NCI-H526 treated with DMSO at 0.1 percent for 48 hours (cell line): ENCODE measurements around the gene ZNF208.
"Not testable (repeated sequence)": the region's sequence is repeated elsewhere in the genome, so short reads cannot be mapped to it uniquely, and the experiment has no call there.

Experiments
- DNase-seq: peaks from one replicate; lab custom pipeline; 2025; lab: John Stamatoyannopoulos, UW

The ZNF208 gene

DNA sequence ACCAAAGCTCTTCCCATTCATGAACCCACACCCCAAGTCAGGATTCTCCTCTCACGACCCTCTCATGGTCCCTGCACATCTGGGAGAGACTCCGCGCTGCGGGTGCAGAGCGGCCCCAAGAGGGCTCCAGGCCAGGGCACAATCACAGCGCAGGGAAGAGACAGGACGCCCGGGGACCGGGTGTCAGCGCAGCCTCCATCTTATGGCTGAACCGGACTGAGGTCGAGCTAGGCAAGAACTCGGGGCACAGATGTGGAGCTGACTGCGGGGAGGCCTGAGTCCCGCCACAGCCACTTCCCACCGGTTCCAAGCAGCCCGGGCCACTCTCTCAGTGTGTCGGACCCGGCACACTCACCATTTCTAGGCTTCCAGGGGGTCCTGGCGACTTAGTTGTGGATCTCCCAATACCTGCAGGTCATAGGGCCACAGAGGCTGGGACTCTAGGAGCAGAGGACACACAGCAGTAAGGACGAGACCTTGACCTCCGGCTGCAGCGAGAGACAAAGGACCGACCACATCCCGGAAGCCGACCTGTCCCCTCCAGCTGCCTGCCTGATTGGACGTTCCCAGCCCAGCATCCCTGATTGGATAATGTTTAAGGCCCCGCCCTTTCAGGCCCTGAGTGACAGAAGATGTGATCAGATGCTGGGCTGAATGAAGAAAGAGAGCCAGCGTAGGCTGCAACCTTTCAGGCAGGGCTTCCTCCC is at the start of gene ZNF208:
Gene ZNF208 (minus strand): TSS at position 507 of the 707 bp plus-strand sequence. CDS start 149 bp downstream, at position 358.
- DNase-seq: not testable (repeated sequence)

DNA sequence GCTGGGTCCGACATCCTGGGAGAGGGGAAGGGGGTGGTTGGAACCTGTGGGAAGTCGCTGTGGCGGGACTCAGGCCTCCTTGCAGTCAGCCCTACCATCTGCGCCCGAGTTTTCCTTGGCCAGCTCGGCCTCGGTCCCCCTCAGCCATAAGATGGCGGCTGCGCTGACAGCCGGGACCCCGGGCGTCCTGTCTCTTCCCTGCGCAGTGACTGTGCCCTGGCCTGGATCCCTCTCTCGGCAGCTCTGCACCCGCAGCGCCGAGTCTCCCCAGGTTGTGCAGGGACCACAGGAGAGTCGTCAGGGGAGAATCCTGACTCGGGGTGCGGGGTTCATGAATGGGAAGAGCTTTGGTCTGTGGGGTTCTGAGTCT is 41.9 kb upstream of the ZNF208 start:
- no peak for DNase-seq

DNA sequence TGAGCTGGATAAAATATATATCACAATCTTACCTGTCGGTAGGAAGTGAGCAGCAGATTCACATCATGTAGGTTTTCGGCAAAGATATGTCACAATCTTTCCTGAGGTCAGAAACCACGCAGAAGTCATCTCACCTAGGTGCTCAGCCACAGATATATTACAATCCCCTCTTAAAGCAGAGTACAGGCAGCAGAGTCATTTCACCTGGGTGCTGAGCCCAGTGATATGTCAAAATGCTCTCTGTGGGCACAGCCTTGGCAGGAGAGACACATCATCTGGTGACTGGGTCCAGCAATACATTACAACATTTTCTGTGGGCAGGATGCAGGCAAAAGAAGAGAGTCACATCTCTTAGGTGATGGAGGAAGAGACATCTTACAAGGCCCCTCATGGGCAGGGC is 30.4 kb upstream of the ZNF208 start:
- DNase-seq: not testable (repeated sequence)

DNA sequence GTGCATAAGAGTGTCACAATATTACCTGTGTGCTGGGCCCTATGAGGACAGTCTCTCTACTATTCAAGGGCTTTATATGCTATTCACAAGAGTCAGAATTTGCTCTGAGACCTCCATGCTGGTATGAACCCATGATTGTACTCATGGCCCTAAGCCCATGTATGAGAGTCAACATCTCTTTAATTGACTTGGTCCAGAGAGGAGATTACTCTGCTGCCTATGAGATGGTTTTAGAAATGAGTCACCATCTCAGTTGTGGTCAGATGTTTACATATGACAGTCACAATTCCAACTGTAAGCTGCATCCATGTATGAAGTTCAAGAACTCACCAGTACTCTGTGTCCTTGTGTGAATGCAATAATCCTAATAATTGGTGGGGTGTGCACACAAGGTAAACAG is 19.9 kb upstream of the ZNF208 start:
- DNase-seq: no peak

DNA sequence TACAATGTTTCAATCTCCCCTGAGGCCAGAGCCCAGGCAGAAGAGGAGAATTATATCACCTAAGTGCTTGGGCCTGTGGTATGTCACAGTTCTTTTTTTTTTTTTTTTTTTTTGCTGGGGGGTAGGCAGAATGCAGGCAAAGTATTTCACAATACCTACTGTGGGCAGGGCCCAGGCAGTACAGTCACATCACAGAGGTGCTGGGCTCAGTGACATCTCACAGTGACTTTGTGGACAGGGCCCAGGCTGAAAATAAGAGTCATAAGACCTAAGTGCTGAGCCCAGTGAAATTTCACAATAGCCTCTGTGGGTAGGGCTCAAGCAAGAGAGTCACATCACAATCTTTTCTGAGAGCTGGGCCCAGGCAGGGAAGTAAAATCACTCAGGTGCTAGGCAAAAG is 15.9 kb upstream of the ZNF208 start:
- no peak for DNase-seq

DNA sequence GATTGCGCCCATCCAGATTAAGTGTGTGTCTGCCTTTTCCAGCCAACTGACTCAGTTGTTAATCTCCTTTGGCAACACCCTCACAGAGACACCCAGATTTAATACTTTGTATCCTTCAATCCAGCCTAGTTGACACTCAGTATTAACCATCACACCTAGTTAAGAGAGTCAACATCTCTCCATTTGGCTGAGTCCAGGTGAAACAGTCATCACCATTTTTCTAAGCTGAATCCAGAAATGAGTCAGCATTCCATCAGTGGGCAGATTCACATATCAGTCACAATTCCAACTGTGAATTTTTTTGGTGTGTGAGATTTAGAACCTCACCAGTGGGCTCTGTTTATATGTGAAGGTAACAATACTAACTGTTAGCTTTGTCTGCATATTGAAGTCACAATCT is 14.8 kb upstream of the ZNF208 start:
- not testable (repeated sequence) for DNase-seq

DNA sequence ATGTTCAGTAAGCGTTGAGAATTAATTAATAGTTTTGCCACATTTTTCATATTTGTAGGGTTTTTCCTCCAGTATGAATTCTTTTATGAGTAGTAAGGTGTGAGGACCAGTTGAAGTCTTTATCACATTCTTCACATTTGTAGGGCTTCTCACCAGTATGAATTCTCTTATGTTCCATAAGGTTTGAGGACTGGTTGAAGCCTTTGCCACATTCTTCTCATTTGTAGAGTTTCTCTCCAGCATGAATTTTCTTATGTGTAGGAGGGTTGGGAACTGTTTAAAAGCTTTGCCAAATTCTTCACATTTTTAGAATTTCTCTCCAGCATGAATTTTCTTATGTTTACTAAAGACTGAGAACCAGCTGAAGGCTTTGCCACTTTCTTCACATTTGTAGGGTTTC is 40.3 kb downstream of the ZNF208 start:
- DNase-seq: no peak

DNA sequence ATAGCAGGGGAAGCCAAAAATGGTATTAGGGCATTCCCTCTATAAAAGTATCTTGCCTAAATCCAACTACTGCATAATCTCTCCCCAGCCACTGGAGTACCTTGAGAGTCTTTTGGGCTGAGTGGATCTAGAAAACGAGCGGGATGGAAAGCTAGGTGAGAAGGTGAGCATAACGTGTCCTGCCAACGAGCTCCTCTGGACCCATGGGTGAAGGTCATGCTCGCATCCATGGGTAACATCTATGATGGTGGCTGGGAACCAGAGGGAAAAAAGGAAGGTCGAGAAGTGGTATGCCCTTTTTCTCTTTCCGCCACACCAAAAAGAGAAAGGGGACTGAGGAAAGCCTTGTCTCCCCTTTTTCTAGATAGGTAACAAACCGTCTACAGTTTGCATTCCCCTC is 63.0 kb downstream of the ZNF208 start:
- DNase-seq: no peak

DNA sequence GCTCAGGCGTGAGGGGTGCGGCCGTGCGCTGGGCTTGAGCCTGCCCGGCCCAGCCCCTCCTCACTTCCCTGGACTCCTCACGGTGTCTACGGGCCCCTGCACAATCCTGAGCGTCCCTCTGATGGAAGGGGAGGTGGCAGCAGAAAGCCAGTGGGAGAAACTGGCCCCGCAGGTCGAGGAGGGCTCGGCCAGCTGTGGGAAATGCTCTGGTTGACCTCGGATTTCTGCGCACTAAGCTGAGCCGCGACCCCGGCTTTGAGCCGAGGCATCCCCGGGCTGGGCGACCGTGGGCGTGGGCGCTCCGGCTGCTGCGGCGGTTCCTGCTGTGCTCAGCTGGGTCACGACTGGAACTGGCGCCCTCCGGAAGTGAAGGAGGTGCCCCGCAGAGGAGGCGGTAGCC is 70.1 kb downstream of the ZNF208 start:
- no peak for DNase-seq

DNA sequence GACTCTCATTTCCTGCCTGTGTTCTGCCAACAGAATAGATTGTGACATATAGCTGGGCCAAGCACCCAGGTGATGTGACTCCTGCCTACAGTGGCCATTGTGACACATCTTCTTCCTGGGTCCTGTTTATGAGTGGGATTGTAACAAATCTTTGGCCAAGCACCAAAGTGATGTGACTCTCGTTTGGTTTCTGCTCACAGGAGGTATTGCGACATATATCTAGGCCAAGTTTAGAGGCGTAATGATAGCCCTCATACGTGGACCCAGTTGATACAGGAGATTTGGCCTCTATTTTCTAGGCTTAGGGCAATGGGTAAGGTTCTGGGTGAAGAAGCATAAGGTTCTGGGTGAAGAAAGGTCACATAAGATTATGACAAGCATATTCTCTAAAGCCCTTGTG is 76.2 kb downstream of the ZNF208 start:
- no peak for DNase-seq

DNA sequence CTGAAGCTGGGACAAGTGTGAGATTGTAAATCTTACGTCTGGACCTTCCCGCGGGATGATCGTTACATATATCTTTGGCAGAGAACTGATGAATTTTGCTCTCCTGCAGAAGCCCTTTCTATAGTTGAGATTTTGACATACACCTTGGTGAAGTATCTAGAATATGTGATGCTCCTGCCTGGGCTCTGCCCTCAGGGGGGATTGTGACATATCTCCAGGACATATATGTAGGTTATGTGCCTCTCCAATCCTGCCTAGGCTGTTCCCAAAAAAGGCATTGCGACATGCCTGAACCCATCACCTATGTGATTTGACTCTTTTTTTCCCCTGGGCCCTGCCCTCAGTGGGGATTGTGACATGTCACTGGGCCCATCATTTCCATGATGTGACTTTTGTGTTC is 76.6 kb downstream of the ZNF208 start:
- no peak for DNase-seq

DNA sequence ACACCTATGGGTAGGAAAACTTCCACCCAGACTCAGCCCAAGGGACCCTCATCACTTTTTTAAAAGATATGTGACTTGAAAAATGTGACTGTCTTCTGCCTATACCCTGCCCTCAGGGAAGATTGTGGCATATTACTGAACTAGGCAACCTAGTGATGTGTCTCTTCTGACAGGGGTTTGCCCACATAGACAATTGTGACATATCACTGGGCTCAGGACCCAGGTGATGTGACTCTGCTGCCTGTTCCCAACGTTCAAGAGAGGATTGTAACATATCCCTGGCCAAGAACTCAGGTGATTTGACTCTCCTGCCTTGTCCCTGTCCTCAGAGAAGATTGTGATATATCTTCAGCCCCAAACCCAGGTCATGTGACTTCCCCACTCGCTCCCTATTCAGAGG is 88.5 kb downstream of the ZNF208 start:
- no peak for DNase-seq

DNA sequence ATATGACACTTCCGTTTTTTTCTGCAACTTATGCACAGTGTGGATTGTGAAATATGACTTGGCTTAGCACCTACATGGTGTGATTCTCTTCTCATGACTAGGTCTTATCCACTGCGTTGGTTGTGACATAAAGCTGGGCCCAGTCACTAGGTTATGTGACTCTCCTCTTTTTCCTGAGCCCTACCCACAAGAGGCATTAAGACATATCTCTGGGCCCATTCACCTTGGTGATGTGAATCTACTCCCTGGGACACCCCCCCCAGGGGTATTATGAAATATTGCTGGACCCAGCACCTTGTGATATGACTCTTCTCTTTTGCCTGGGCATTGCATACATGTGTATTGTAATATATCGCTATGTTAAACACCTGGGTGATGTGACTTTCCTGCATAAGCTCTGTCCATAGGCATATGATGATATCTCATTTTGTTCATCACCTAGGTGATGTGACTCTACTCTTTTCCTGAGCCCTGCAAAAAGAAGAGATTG is 89.0 kb downstream of the ZNF208 start:
- no peak for DNase-seq

DNA sequence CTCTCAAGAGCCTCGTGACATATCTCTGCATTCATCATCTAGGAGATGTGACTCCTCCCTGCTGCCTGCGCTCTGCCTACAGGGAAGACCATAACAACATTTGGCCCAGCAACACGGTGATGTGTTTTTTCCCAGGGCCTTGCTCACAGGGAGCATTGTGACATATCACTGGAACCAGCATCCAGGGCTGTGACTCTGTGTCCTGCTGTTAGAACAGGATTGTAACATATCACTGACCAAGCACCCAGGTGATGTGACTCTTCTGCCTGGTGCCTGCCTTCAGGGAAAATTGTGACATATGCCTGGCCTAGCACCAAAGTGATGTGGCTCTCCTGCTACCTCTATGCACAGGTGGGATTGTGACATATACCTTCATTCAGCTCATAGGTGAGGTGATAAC is 95.3 kb downstream of the ZNF208 start:
- DNase-seq: no peak

DNA sequence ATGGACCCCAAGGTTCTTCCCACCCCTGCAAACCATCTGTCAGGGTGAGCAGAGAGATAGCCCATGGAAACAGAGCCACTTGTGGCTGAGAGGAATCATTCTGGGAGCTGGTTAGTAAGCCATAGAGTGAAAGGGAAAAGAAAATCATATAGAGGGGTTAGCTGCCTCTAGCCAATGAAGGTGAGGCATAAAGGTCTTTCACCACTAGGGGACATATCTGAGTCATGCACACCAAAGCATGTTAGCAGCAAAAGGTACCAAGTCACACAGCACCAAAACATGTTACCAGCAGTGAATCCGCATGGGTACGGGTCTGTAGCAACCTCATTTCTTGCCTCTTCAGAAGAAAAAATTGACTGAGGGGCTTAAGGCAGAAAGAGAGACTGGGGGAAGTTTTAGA is 98.1 kb downstream of the ZNF208 start:
- DNase-seq: no peak

DNA sequence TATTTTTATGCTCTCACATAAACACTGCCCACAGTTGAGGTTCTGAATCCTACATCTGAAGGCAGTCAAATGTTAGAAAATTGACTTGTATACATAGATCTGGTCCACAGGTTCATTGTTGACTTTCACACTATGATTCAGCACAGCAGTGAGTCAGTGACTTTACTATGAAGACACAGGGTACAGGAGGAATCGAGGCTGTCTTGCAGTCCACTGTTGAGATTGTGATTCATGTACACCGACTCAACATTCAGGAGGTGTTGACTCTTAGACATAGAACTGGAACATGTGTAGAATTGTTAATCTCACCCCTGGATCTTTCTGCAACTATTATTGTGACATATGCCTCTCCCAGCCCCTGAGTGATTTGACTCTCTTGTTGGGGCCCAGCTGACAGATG is 100.4 kb downstream of the ZNF208 start:
- no peak for DNase-seq

DNA sequence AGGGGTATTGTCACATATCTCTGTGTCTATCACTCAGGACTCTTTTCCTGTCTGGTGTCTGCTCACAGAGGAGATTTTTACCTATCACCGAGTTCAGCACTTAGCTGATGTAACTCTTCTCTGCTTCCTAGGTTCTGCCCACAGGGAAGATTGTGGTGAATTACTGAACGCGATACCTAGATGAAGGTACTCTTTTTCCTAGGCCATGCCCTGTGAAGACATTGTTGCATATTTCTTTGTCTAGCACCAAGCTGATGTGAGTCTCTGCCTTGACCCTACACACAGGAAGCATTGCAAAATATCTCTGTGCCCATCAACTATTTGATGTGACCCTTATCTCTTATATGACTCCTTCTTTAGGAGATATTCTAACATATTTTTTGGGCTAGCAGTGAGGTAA is 102.7 kb downstream of the ZNF208 start:
- DNase-seq: no peak

DNA sequence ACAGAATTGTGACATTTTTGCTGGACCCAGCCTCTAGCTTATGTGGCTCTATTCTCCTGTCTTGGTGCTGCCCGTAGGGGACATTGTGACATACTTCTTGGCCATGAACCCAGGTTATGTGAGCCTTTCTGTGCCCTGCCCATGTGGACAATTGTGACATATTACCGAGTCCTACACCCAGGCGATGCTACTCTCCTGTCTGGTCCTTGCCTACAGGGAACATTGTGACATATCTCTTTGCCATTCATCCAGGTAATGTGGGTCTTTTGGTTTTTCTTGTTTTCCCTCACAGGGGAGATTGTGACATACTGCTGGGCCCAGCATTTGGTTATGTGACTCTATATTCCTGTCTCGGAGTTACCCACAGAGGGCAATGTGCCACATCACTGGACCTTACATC is 103.2 kb downstream of the ZNF208 start:
- DNase-seq: no peak

DNA sequence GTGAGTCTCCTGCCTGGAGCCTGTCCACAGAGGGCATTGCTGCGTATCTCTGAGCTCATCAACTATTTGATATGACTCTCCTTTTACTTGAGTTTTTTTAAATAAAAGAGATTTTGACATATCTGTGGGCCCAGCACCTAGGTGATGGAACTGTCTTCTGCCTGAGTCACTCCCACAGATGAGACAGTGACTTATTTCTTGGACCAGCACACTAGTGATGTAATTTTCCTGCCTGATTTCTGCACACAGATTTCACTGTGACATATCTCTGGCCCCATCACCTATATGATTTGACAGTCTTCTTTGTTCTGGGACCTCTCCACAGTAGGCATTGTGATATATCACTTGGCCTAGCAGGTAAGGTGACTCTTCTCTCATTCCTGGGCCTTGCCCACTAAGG is 108.2 kb downstream of the ZNF208 start:
- DNase-seq: no peak

DNA sequence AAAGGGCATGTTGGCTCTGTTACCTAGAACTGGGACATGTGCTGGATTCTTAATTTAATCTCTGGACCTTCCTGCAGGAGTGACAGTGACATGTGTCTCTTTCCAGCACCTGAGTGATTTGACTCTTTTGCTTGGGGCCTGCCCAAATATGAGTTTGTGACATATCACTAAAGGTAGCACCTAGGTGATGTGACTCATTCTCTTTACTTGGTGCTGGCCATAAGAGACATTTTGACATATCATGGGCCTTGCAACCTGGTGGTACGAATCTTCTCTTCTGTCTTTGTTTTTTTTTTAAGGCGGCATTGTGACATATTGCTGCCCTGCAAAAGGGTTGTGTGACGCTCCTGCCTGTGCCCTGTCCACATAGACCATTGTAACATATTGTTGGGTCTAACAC is 108.9 kb downstream of the ZNF208 start:
- DNase-seq: no peak

DNA sequence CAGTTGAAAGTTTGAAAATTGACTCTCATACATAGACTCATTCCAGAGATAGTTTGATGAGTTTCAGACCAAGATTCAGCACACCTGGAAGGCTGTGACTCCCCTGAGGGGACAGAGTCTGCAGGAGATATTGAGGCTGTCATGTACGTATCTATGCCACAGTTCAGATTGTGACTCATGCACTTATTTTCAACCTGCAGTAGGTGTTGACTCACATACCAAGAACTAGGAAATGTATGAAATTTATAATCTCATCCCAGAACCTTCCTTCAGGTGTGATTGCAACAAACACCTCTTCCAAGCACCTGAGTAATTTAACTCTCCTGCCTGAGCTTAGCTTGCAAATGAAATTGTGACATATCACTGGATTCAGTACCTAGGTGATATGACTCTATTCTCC is 110.3 kb downstream of the ZNF208 start:
- DNase-seq: no peak

DNA sequence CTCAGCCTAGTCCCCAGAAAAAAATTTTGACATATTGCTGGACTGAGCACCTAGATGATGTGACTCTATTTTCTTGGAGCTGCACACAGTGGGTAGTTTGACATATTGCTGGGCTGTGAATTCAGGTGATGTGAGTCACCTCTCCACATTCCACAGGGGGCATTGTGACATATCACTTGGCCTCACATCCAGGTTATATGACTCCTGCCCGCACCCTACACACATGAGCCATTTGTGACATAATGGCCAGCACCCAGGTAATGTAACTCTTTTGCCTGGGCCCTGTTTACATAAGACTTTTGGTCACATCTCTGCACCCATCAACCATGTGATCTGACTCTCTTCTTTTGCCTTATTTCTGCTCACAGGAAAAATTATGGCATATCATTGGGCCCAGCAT is 119.7 kb downstream of the ZNF208 start:
- no peak for DNase-seq

DNA sequence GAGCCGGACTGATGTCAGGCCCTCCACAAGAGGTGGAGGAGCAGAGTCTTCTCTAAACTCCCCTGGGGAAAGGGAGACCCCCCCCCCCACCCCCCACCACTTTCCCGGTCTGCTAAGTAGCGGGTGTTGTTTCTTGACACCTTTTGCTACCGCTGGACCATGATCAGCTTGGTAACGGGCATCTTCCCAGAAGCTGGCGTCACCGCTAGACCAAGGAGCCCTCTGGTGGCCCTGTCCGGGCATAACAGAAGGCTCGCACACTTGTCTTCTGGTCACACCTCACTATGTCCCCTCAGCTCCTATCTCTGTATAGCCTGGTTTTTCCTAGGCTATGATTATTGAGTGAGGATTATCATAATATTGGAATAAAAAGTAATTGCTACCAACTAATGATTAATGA is 120.7 kb downstream of the ZNF208 start:
- DNase-seq: not testable (repeated sequence)

DNA sequence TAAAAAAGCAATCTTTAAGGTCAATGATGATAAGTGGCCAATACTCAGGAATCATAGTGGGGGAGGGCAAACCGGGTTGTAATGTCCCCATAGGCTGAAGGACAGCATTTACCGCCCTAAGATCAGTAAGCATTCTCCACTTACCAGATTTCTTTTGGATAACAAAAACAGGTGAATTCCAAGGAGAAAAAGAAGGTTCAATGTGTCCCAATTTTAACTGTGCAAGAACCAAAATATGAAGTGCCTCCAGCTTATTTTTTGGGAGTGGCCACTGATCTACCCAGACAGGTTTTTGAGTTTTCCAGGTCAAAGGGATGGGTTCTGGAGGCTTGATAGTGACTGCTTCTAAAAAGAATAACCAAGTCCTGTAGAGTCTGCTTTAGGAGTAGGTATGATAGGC is 125.2 kb downstream of the ZNF208 start:
- DNase-seq: not testable (repeated sequence)
